GM12872 (cell line): Measurements from ENCODE around the gene DDHD1.

Source experiments
- TF ChIP-seq, protein P1 (sequence below): IDR thresholded peaks from 3 replicates; pipeline ENCODE4 v1.5.1; 2011; ENCODE audit warnings: low read depth, mild to moderate bottlenecking, low read length, moderate library complexity; ENCODE audit not compliant: insufficient read depth

Gene DDHD1

DNA sequence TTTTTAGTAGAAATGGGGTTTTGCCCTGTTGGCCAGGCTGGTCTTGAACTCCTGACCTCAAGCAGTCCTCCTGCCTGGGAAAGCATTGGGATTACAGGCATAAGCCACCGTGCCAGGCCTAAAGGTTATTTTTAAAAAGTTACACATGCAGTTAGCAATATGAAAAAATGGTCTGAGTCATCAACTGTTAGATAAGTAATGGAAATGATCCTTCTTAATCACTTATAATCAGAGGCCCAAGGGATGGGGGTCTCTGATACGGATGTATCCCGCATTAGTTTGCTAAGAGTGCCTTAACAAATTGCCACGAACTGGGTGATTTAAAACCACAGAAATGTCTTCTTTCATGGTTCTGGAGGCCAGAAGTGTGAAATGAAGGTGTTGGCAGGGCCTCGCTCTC is 148.1 kb downstream of the DDHD1 start:
- TF ChIP-seq, protein P1, sequence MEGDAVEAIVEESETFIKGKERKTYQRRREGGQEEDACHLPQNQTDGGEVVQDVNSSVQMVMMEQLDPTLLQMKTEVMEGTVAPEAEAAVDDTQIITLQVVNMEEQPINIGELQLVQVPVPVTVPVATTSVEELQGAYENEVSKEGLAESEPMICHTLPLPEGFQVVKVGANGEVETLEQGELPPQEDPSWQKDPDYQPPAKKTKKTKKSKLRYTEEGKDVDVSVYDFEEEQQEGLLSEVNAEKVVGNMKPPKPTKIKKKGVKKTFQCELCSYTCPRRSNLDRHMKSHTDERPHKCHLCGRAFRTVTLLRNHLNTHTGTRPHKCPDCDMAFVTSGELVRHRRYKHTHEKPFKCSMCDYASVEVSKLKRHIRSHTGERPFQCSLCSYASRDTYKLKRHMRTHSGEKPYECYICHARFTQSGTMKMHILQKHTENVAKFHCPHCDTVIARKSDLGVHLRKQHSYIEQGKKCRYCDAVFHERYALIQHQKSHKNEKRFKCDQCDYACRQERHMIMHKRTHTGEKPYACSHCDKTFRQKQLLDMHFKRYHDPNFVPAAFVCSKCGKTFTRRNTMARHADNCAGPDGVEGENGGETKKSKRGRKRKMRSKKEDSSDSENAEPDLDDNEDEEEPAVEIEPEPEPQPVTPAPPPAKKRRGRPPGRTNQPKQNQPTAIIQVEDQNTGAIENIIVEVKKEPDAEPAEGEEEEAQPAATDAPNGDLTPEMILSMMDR, result no peak

DNA sequence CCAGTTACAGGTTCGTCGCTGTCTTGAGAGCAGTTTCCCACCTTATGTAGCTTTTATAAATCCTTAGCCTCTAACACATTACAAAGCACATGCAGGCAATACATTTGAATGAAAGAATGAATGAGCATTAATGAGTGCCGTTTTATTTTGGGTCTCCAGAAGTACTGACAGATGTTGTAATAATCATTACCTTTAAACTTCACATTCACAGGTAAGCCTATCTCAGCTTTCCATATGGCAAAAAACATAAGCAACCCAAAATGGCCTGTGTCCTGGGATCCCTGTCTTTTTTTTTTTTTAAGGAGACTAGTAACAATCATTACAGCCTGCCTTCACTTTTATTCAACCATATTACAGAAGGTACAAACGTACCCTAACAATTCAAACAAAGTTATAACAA is 149.3 kb downstream of the DDHD1 start:
- TF ChIP-seq, protein P1, result no peak

DNA sequence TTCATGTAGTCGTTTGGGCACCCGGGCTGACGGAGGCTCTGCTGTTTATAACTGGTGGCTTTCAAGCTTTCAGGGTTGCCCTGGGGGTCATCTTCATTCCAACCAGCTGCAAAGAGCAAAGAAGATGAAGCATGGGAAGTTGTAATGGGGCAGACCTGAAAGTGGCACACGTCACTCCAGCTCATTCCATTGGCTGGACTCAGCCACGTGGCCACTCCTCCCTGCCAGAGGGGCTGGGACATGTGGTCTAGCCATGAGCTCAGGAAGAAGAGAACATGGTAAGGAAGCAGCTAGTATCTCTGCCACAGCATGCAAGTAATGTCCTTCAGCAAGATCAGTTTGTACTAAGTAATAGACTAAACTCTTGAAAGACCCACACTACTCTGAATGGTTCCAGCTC is 150.5 kb downstream of the DDHD1 start:
- TF ChIP-seq, protein P1, result no peak

DNA sequence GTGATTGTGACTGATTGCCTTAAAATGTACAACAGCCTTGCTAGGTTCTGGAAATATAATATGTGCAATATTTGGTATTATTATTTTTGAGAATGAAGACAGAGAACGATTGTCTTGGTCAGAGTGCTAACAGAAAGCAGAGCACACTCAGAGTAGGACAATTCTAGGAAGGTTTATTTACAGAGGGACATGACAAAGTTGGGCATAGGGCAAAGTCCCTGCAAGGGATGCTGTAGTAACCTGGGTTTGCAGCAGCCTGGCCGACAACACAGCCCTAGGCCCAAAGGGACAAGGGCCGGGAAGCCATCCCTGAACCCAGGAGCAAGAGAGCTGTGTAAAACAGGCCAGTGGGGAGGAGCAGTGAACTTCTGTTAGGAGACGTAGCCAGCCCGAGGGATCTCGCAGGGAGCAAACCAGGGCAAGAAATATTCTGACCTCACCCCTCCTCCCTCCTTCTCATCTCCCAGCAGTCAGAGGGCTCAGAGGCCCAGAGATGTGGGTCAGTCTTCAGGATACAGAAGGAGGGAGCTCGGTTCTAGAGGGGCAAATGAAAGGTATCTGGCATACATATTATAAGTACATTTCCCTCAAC is 151.2 kb downstream of the DDHD1 start:
- TF ChIP-seq, protein P1, result no peak

DNA sequence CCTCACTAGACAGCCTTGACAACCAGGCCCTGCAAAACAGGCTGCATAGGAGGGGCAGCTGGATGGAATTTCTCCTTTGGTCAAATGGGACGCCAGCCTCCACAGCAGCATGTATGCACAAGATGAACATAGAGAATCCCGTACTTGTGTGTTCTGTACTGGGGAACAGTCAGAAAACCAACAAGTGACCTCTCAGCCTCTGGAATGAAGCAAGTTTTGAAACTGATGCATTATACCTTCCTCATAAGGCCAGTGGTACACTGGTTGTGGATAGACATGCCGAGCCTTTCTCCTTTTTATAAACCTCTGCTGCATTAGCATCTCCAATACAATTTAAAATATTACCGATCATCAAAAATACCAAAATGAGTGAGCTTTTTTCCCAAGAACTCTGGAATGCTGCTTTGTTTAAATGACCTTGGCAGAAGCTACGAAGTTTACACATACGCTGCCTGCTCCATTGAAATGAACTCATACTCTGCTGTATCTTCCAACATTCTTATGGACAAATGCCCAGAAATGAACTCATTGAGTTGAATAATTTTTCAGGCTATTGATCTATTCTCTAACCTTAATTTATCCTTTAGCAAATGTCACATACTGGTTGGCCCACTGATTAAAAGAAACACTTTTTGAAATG is 154.6 kb downstream of the DDHD1 start:
- TF ChIP-seq, protein P1, result no peak

DNA sequence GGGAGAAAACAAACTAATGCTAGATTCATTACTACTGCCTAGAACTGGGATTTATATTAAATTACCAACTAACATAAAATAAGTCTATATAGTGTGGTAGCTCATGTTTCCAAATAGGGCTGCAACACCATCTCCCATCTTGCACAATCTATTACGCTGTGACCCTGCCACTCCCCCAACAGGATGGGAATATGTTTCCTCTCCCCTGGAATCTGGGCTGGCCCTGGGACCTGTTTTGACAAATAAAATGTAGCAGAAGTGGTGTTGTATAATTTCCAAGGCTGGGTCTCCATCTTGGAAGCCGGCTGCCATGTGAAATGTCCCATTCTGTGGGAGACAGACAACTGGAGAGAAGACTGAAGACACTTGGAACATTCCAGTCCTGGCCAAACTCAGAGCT is 156.6 kb downstream of the DDHD1 start:
- TF ChIP-seq, protein P1, result no peak

DNA sequence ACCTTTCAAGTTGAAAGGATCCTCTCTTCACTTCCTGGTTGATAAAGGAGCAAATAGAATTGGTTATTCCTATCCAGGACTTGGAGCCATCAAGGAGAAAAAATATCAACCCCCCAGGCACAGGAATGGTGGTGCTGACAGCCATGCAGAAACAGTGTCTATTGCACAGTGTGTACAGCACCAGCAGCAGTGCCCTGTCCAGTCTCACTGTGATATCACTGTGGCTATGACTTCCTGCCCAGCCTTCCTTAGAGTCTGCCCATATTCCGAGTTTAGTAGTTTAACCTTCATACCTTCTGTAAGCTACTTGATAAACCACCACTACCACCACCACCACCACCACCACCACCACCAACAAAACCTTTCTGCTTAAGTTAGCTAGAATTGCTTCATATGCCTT is 157.1 kb downstream of the DDHD1 start:
- TF ChIP-seq, protein P1, result no peak
